ENCODE data around the gene ZSWIM9.

GRCh38 chr19:48247212-48247611 is 76.7 kb downstream of the ZSWIM9 start:
- no peak for TF ChIP-seq POLR2A (IDR thresholded peaks at IDR 0.05)
- no peak for TF ChIP-seq POLR2AphosphoS5 (IDR thresholded peaks at IDR 0.05)

All from breast epithelium (tissue), 3 donors.